HEK293T (cell line): Measurements from ENCODE around the gene PPFIBP1.

ENCODE experiments used
- BHLHE40 ChIP-seq: fragments of 450-650 bp; IDR thresholded peaks from 2 replicates; pipeline ENCODE4 v1.6.1; 2016; ENCODE audit warnings: mild to moderate bottlenecking, moderate library complexity, borderline replicate concordance
- SP1 ChIP-seq: fragments of 450-650 bp; IDR thresholded peaks from 2 replicates; pipeline ENCODE4 v1.6.1; 2017
- SUZ12 ChIP-seq: fragments of 450-650 bp; IDR thresholded peaks from 2 replicates; pipeline ENCODE4 v1.6.1; 2016; ENCODE audit warnings: mild to moderate bottlenecking

DNA sequence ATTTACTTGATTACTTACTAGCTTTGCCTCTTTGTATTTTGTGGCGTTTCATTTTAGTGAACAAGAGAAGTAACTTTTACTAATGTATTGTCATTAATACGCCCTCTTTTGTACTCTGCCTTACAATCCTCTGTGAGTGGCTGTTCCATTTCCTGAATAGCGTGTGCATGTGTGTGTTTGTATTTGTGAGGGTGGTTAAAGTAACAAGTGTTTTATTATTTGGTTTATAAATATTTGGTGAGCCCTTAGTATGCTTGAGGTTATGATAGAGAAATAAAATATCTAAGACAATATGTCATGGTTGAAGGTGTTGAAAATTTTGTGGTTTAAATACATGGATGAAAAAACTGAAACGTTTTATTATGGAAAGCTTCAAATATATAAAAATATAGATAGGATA is 100.6 kb downstream of the PPFIBP1 start:
- TF ChIP-seq SUZ12, result no peak
- TF ChIP-seq BHLHE40, result no peak
- TF ChIP-seq SP1, result no peak
